ENCODE results near the gene TYMS.

TYMS gene

DNA sequence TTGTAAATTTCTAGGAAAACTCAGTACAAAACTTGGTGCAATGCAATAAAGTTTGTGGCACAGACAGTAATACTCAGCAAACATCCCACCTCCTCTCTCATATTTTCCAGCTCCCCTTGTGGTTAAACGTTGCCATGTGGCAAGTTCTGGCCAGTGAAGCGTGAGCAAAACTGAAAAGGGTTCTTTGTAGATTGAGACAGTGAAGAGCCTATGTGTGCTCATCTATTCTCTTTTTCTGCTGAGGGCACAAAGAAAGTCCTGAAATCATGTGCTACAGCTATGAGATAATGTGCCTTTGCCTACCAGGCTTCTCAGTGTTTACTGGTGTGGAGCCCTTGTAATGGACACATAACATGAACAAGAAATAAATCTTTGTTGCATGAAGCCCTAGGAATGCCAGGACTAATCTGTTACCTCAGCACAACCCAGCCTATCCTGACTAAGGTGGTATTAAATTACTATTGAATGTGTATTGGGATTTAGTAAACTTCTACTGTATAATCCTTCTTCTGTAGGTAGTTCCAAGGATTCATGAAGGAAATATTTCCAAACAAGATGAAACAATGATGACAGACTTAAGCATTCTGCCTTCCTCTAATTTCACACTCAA, 13.0 kb upstream of the TYMS start:
- DNase-seq (ENCODE audit: low read depth in 2 of 2), result no peak

DNA sequence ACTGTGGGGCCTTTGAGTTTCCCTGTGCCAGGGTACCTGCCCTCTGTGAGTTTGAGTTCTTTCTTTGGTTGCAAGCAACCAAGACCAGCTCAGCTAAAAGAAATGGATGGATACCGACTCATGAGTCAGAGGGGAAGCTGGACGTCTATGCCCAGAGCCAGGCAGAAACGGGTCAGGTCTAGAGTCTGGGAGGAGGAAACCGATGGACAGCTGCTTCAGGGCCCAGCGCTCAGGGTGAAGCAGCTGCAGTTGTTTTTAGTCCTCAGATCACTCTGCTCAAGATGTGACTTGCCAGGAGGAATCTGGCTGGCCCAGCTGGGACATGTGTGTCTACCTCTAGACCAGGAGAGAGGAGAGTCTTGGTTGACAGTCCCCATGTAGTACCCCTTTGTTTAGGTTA, 10.1 kb upstream of the TYMS start:
- no peak for DNase-seq (ENCODE audit: low read depth in 2 of 2)

DNA sequence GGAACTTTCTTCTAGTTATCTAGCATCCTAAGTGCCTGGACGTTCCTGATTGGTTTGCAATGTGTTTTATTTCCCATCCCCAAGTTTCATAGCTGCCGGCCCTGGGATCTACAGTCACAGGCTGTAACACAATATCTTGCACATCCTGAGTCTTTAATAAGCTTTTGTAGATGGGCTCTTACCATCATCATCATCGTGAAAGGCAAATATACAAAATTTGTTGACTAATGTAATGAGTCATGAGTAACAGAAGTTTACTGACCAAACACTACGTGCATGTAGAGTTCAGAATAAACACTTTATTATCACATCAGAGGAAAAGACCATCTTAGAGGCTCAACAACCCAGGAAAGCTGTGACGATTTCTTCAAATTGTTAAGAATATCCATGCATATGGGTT, 8.1 kb upstream of the TYMS start:
- no peak for DNase-seq (ENCODE audit: low read depth in 2 of 2)

DNA sequence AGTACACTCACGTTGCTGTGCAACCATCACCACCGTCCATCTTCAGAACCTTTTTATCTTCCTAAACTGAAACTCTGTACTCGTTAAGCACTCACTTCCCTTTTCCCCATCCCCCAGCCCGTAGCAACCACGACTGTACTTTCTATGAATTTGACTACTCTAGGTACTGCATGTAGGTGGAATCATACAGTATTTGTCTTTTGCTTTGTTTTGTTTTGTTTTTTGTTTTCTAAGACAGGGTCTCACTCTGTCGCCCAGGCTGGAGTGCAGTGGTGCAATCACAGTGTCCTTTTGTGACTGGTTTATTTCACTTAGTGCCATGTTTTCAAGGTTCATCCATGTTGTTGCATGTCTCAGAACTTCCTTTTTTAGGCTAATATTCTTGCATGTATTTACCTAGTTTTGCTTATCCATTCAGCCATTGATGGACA, 7.0 kb upstream of the TYMS start:
- no peak for DNase-seq (ENCODE audit: low read depth in 2 of 2)

DNA sequence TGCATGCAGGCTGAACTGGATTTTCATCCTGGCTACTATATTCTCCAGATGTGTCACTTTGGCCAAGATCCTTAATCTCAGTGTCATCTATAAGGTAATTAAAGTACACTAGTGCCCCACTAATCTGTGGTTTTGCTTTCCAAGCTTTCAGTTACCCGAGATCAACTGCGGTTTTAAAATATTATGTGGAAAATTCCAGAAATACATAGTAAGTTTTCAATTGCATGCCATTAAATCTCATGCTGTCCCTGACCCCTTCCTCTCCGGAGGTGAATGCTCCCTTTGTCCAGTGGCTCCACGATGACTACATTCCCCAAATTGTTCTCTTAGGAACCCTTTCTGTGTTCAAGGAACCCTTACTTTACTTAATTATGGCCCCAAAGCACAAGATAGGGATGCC, 5.3 kb upstream of the TYMS start:
- DNase-seq (ENCODE audit: low read depth in 2 of 2), result no peak

DNA sequence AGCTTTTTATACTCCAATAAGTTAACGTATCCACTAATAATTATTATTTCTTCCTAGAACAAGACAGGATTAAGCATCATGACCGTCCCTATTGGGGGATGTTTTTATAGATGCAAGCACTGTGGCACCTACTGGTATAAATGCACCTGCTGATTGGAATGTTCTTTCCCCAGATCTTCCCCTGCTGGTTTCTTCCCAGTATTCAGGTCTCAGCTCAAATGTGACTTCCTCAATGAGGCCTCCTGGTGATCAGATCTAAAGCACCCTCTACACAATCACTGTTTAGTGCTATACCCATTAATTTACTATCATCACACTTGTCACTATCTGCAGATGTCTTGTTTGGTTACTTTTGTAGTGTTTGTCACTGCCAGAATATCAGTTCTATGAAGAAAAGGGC, 3.9 kb upstream of the TYMS start:
- DNase-seq (ENCODE audit: low read depth in 2 of 2), result no peak

DNA sequence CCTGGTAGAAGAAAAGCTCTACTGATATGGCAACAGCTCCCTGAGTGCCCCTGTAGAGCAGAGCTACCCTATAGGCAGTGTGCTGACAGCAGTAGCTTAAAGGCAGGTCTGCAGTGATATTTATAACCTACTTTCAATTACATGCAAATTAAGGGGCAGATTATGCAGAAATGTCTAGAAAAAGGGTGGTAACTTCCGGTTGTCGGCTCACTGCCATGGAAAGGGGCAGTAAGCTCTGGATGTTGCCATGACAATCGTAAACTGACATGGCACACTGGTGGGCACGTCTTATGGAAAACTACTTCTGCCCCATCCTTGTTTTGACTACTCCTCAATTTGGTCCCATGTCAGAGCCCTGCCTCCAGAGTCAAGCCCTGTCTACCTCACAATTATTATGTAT, 2.9 kb upstream of the TYMS start:
- DNase-seq (ENCODE audit: low read depth in 2 of 2), result no peak

DNA sequence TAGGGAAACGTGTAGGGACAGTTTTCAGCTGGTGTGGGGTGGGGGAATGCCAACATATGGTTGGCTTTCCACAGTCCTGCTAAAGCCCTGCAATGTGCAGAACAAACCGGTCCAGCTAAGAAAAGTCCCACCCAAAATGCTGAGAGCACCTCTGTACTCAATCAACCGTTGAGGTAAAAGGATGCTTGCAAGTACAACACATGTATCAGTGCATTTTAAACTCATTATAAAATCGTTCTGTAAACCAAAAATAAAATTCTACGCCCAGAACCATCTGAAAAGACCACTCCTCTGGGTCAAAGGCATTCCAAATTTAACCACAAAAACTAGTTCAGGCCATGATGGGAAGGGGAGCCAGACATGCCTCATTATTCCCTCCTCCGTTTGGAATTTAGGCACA, 2.0 kb upstream of the TYMS start:
- no peak for DNase-seq (ENCODE audit: low read depth in 2 of 2)

DNA sequence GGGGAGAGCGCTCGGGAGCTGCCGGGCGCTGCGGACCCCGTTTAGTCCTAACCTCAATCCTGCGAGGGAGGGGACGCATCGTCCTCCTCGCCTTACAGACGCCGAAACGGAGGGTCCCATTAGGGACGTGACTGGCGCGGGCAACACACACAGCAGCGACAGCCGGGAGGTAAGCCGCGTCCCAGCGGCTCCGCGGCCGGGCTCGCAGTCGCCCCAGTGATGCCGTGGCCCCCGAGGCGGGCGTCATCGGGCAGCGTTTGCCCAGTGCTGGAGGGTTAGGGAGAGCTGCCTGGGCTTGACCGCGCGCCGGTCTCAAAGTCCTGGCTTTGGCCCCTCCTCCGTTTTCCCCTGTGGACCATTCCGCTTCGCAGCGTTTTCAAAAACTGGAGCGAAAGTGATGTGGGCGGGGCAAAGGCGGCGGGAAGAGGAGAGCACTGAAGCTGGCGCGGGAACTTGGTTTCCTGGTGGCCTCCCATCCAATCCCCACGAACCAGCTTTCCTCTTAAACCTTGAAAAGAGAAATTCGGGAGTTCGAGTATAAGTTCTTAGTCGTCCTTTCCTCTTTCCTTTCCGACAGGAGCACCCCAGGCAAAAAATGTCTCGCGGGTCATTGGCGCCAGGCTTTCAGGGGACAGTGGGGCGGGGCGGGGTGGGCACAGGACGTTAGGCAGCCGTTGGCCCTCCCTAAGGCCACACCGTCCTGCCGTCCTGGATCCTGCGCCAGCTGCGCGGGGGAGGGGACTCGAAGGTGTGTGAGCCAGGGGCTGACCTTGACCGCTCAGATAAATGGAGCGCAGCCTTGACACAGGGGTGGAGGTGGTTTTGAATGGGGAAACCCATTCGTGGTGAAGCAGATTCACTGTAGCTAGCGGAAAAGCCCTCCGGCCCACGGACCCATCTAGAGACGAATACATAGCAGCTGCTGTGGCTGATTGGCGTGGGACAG, 821 bp downstream of the TYMS start:
- peak; percentile 55 to 67 for DNase-seq (ENCODE audit: low read depth in 2 of 2)

DNA sequence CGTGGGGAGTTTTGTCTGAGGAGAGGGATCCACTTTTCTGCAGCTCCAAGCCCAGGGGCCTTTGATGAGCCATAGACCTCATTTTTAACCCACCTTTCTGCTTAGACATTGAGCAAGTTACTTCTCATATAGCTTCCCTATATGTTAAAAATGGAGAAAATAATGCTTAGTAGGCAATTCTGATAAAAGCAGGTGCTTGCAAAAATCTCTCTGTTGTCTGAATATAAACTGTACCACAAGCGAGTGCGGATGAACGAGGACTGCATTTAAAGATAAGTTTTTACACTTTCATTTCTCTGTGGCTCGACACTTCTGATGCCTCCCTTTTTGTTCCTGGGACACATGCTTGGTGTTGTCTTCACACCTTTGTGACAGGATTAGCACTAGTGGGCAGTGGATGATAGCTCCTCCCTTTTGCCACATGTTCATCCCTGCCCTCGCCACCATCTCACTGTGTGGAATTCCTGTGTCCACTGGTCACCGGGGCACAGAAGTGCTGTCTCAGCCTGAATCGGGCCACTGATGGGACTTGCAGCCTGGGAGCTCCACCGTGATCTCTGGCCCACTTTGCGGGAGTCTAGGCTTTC, 1.6 kb downstream of the TYMS start:
- no peak for DNase-seq (ENCODE audit: low read depth in 2 of 2)

DNA sequence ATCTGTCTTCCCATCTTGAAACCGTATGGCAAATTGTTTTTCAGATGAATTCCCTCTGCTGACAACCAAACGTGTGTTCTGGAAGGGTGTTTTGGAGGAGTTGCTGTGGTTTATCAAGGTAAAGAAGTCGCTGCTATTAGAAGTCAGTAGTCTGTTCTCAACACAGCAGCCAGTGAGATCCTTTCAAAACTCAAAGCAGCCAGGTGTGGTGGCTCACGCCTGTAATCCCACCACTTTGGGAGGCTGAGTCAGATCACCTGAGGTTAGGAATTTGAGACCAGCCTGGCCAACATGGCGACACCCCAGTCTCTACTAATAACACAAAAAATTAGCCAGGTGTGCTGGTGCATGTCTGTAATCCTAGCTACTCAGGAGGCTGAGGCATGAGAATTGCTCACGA, 2.1 kb downstream of the TYMS start:
- no peak for DNase-seq (ENCODE audit: low read depth in 2 of 2)

DNA sequence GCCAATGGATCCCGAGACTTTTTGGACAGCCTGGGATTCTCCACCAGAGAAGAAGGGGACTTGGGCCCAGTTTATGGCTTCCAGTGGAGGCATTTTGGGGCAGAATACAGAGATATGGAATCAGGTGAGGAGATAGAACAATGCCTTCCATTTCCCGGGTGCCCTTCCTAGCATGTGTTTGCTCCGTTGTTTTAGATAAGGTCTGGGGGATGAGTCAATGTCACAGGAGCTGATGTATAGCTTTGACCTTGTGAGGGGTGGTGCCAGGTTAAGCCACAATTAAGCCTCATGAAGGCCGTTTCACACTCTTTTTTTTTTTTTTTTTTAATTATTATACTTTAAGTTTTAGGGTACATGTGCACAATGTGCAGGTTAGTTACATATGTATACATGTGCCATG, 4.7 kb downstream of the TYMS start:
- no peak for DNase-seq (ENCODE audit: low read depth in 2 of 2)

DNA sequence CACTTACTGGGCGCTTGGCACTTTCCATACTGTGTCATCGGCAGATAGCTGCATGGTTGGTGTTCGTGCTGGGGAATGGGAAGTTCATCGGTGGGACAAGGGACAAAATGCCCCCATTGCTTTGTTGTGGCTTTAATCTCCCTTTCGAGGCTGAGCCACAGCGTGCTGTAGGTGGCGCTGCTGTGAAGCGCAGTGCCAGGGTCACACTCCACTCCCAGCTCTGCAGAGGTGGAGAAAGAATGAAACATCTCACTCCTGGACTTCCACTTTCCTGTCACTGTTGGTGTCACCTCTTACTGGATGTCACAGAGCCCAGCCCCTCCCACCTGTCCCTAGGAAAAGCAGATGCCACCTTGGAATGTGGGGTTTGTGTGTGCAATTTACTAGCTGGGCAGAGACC, 8.7 kb downstream of the TYMS start:
- DNase-seq (ENCODE audit: low read depth in 2 of 2), result no peak

DNA sequence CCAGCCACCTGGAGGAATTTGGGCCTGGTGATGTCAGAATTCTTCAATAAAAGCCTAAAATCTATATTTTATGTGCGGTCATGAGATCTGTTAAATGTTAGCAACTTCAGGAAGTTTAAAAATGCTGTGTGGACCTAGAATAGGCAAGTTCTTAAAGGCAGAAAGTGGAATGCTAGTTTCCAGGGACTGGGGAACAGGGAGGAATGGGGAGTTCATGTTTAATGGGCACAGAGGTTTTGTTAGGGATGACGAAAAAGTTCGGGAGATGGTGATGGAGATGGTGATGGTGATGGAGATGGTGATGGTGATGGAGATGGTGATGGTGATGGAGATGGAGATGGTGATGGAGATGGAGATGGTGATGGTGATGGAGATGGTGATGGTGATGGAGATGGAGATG, 9.2 kb downstream of the TYMS start:
- DNase-seq (ENCODE audit: low read depth in 2 of 2), result no peak

DNA sequence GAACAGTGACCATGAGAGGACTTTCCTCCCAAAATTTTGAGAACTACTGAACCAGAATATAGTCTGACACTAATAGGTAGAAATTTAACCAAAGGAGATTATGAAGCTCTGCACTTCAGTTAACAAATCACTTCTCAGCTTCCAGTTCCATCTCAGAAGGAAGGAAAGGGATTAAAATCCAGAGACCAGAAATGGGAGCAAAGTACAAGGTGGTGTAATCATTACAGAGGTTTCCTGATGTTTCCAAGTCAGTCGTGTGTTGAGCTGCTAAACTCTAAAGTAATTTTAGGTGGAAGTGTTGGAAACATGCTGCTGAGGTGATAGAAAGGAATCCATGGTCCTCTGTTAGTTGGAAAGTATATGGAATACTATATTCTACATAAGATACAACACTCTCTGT, 10.8 kb downstream of the TYMS start:
- DNase-seq (ENCODE audit: low read depth in 2 of 2), result no peak

DNA sequence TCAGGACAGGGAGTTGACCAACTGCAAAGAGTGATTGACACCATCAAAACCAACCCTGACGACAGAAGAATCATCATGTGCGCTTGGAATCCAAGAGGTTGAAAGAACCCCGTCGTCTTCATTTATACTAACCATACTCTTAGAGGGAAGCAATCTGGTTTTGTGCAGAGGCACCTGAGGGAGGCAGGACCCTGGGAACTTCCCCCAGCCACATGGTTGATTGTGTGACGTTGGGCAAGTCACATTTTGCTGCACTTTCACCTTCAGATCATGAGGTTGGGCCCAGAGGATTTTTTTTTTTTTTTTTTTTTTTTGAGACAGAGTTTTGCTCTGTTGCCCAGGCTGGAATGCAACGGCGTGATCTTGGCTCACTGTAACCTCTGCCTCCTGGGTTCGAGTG, 11.6 kb downstream of the TYMS start:
- DNase-seq (ENCODE audit: low read depth in 2 of 2), result no peak

DNA sequence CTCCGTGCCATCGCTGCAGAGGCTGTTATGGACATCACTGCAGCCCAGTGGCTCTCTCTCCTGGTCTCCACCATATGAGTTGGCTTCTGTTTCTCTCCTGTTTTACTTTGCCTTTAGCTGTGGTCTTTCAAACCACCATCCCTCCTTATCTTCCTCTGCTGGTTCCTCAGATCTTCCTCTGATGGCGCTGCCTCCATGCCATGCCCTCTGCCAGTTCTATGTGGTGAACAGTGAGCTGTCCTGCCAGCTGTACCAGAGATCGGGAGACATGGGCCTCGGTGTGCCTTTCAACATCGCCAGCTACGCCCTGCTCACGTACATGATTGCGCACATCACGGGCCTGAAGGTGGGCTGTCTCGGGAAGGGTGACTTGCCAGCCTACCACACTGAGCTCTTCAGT, 13.1 kb downstream of the TYMS start:
- DNase-seq (ENCODE audit: low read depth in 2 of 2), result no peak

DNA sequence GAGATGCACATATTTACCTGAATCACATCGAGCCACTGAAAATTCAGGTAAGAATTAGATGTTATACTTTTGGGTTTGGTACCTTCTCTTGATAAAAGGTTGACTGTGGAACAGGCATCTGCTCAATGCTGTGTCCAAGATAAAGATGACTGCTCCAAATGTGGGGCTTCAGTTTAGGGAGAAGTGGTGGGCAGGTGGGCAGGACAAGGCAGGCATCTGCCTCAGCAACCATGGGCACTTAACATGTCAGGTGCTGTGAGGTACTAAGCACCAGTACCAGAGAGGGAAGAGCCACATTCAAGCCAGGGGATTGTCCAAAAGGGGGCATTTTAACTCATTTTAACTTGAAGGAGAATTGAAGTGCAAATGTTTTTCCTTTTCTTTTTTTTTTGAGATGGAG, 14.0 kb downstream of the TYMS start:
- no peak for DNase-seq (ENCODE audit: low read depth in 2 of 2)

DNA sequence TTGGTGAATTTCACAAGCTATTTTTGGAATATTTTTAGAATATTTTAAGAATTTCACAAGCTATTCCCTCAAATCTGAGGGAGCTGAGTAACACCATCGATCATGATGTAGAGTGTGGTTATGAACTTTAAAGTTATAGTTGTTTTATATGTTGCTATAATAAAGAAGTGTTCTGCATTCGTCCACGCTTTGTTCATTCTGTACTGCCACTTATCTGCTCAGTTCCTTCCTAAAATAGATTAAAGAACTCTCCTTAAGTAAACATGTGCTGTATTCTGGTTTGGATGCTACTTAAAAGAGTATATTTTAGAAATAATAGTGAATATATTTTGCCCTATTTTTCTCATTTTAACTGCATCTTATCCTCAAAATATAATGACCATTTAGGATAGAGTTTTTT, 15.9 kb downstream of the TYMS start:
- DNase-seq (ENCODE audit: low read depth in 2 of 2), result no peak

DNA sequence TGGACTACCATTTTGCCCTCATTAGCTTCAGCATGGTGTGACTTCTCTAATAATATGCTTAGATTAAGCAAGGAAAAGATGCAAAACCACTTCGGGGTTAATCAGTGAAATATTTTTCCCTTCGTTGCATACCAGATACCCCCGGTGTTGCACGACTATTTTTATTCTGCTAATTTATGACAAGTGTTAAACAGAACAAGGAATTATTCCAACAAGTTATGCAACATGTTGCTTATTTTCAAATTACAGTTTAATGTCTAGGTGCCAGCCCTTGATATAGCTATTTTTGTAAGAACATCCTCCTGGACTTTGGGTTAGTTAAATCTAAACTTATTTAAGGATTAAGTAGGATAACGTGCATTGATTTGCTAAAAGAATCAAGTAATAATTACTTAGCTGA, 16.3 kb downstream of the TYMS start:
- DNase-seq (ENCODE audit: low read depth in 2 of 2), result no peak

DNA sequence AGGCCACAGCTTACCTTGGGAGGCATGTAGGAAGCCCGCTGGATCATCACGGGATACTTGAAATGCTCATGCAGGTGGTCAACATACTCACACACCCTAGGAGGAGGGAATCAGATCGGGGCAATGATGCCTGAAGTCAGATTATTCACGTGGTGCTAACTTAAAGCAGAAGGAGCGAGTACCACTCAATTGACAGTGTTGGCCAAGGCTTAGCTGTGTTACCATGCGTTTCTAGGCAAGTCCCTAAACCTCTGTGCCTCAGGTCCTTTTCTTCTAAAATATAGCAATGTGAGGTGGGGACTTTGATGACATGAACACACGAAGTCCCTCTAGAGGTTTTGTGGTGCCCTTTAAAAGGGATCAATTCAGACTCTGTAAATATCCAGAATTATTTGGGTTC, 17.9 kb downstream of the TYMS start:
- DNase-seq (ENCODE audit: low read depth in 2 of 2), result no peak

DNA sequence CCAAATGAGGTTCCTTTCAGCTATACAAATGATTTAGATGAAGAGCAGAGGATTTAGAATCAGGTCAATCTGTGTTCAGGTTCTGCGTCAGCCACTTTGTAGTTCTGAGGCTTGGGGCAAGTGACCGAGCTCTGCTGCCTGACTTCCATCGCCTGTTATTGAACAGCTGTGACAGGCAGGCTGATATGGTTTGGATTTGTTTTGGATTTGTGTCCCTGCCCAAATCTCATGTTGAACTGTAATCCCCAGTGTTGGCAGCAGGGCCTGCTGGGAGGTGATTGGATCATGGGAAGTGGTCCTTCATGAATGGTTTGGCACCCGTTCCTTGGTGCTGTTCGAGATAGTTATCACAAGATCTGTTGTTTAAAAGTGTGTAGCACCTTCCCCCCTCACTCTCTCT, 18.6 kb downstream of the TYMS start:
- no peak for DNase-seq (ENCODE audit: low read depth in 2 of 2)

DNA sequence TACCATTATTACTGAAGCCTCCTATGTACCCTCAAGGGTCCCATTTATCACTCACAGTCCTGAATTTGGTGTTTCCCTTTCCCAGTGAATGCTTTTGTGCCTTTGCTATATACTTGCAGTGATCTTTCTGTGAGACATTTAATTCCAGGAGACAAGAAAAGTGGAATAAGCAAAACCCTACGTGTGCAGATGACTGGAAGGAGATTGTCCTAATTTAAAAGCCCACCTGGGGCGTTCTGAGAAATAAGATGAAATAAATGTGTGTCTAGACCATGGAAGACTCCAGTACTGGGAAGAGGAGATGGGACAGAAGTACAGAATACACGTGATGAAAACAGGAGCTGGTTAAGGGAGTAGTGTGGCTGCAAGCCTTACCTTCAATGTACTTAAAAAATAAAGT, 19.3 kb downstream of the TYMS start:
- DNase-seq (ENCODE audit: low read depth in 2 of 2), result no peak
